HepG2 (cell line): ENCODE data around the gene MYH7. TPM values are rescaled to one million over a fixed set of nuclear protein-coding genes. Genes with fewer than 3 reads are reported as not detected.

Source experiments
- ERF ChIP-seq: IDR thresholded peaks from 2 replicates; pipeline ENCODE4 v1.6.1; 2018; ENCODE audit warnings: missing biosample characterization, missing genetic modification reagents
- FOXP4 ChIP-seq: sonication (generic); formaldehyde crosslinking; IDR thresholded peaks from 2 replicates; pipeline ENCODE4 v1.4.0; 2020; ENCODE audit warnings: missing genetic modification reagents
- HNF4A ChIP-seq: sonication (generic); formaldehyde crosslinking; IDR thresholded peaks from 2 replicates; pipeline ENCODE4 v1.4.0; 2020; ENCODE audit warnings: missing genetic modification reagents
- KDM2A ChIP-seq: sonication (generic); formaldehyde crosslinking; IDR thresholded peaks from 2 replicates; pipeline ENCODE4 v1.4.0; 2020; ENCODE audit warnings: low read depth, missing genetic modification reagents, borderline replicate concordance
- NFAT5 ChIP-seq: sonication (generic); formaldehyde crosslinking; IDR thresholded peaks from 2 replicates; pipeline ENCODE4 v1.4.0; 2020; ENCODE audit warnings: missing genetic modification reagents
- NR2F1 ChIP-seq, 2 experiments: fragments of 450-650 bp in 1 of 2; formaldehyde crosslinking in 1 of 2; IDR thresholded peaks; 2 replicates each; pipeline versions ENCODE4 v1.5.0 to v1.6.1; 2016 to 2020; ENCODE audit warnings: mild to moderate bottlenecking in 1 of 2, missing compliant biosample characterization in 1 of 2, missing genetic modification reagents in 1 of 2, moderate library complexity in 1 of 2
- REXO4 ChIP-seq: sonication (generic); formaldehyde crosslinking; IDR thresholded peaks from 2 replicates; pipeline ENCODE4 v1.8.0; 2022; ENCODE audit warnings: missing genetic modification reagents, mild to moderate bottlenecking, borderline replicate concordance
- RXRB ChIP-seq: IDR thresholded peaks from 2 replicates; pipeline ENCODE4 v1.6.1; 2016; ENCODE audit warnings: borderline replicate concordance, missing genetic modification reagents, missing compliant biosample characterization
- SNAI1 ChIP-seq: sonication (generic); formaldehyde crosslinking; IDR thresholded peaks from 2 replicates; pipeline ENCODE4 v1.5.0; 2020; ENCODE audit warnings: mild to moderate bottlenecking, missing genetic modification reagents, borderline replicate concordance
- TBL1XR1 ChIP-seq: fragments of 150-350 bp; IDR thresholded peaks from 2 replicates; pipeline ENCODE4 v1.6.1; 2014; ENCODE audit warnings: borderline replicate concordance, low read length; ENCODE audit not compliant: partially characterized antibody
- UBTF ChIP-seq: sonication (generic); formaldehyde crosslinking; IDR thresholded peaks from 2 replicates; pipeline ENCODE4 v1.4.0; 2020; ENCODE audit warnings: mild to moderate bottlenecking, missing genetic modification reagents
- ZBTB20 ChIP-seq: sonication (generic); formaldehyde crosslinking; IDR thresholded peaks from 2 replicates; pipeline ENCODE4 v1.8.1; 2023; ENCODE audit warnings: missing genetic modification reagents, low read depth, mild to moderate bottlenecking, borderline replicate concordance
- ZNF354B ChIP-seq: sonication (generic); formaldehyde crosslinking; IDR thresholded peaks from 2 replicates; pipeline ENCODE4 v1.8.0; 2022; ENCODE audit warnings: mild to moderate bottlenecking, missing genetic modification reagents
- ZNF598 ChIP-seq: sonication (generic); formaldehyde crosslinking; IDR thresholded peaks from 2 replicates; pipeline ENCODE4 v1.5.1; 2020; ENCODE audit warnings: mild to moderate bottlenecking, missing genetic modification reagents, borderline replicate concordance
- ZNF7 ChIP-seq: IDR thresholded peaks from 2 replicates; pipeline ENCODE4 v1.6.1; 2016; ENCODE audit warnings: missing biosample characterization, missing genetic modification reagents
- ZNF768 ChIP-seq: sonication (generic); formaldehyde crosslinking; IDR thresholded peaks from 2 replicates; pipeline ENCODE4 v1.4.0; 2020; ENCODE audit warnings: missing genetic modification reagents
- polyA plus RNA-seq, 8 experiments: library from polyadenylated mRNA; depleted of rRNA in 3 of 8; stranded (reverse) in 7 of 8; unstranded in 1 of 8; fragments of >200 nt; fragmentation: Illumina TruSeq in 4 of 8; extraction: Trizol in 4 of 8; gene quantifications; 2 replicates each; pipeline versions ENCODE4 v1.2.1 to v1.2.3, GENCODE V29; 2011 to 2016; ENCODE audit warnings: low read depth in 4 of 8, missing spikeins in 1 of 8, mixed read lengths in 1 of 8; ENCODE audit not compliant: insufficient read depth in 1 of 8
- total RNA-seq, 5 experiments: library from RNA; depleted of rRNA; stranded (reverse); fragments of >200 nt; fragmentation: Illumina TruSeq; extraction: Trizol; gene quantifications; 2 replicates each; pipeline ENCODE4 v1.2.3, GENCODE V29; 2016; ENCODE audit warnings: low read depth in 1 of 5
- TF ChIP-seq, protein P1 (sequence below): sonication (generic); formaldehyde crosslinking; IDR thresholded peaks from 2 replicates; pipeline ENCODE4 v1.5.0; 2020; ENCODE audit warnings: mild to moderate bottlenecking, missing genetic modification reagents, moderate library complexity

The MYH7 gene
- total and polyA plus RNA-seq, 2 of the 13 experiments (the other 11 are each of a cell fraction or from before 2014, with no cell fraction given), result 0.04 TPM; not detected in 1

- TF ChIP-seq ZNF598 (CRISPR knock-in tag) (peak; percentile 8; the same call in 1 of the 2 replicates), ZBTB20 (CRISPR knock-in tag) (no peak), NR2F1 (CRISPR knock-in tag; IDR thresholded peaks at IDR 0.05) (no peak), NFAT5 (CRISPR knock-in tag) (no peak; the same call in 1 of the 2 replicates), UBTF (CRISPR knock-in tag) (no peak; the same call in 1 of the 2 replicates), ZNF768 (CRISPR knock-in tag) (peak; percentile 33; the same call in 1 of the 2 replicates), REXO4 (CRISPR knock-in tag) (no peak), RXRB (CRISPR knock-in tag) (no peak), ZNF7 (CRISPR knock-in tag) (no peak), TBL1XR1 (no peak), HNF4A (peak; percentile 93), ERF (CRISPR knock-in tag) (peak; percentile 50), KDM2A (CRISPR knock-in tag) (0 out of 2 replicates have a peak, but pooled peaks have one; percentile 20), ZNF354B (no peak), SNAI1 (CRISPR knock-in tag) (no peak), FOXP4 (CRISPR knock-in tag) (peak; percentile 66)
- TF ChIP-seq, protein P1, sequence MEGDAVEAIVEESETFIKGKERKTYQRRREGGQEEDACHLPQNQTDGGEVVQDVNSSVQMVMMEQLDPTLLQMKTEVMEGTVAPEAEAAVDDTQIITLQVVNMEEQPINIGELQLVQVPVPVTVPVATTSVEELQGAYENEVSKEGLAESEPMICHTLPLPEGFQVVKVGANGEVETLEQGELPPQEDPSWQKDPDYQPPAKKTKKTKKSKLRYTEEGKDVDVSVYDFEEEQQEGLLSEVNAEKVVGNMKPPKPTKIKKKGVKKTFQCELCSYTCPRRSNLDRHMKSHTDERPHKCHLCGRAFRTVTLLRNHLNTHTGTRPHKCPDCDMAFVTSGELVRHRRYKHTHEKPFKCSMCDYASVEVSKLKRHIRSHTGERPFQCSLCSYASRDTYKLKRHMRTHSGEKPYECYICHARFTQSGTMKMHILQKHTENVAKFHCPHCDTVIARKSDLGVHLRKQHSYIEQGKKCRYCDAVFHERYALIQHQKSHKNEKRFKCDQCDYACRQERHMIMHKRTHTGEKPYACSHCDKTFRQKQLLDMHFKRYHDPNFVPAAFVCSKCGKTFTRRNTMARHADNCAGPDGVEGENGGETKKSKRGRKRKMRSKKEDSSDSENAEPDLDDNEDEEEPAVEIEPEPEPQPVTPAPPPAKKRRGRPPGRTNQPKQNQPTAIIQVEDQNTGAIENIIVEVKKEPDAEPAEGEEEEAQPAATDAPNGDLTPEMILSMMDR (CRISPR knock-in tag), result 0 out of 2 replicates have a peak, but pooled peaks have one; percentile 19
These were observed at the start of gene MYH7 (continued) for GRCh38 chr14:23435543-23436326.
